Uterus (tissue), 4 donors: ENCODE data around the gene POC1B. TPM values are rescaled to one million over a fixed set of nuclear protein-coding genes. Genes with fewer than 3 reads are reported as not detected.

Experiments used
- DNase-seq, 2 donors: peaks; one replicate each; pipeline ENCODE4 v3.0.0-alpha.2; 2019 to 2020
- H3K27ac ChIP-seq, 2 donors: fragments of 200-600 bp; sonication (generic); 1 replicate in 1 of 2; 2 replicates in 1 of 2; pipeline ENCODE4 v1.5.1; 2016 to 2018
- H3K27me3 ChIP-seq, 2 donors: fragments of 200-600 bp; sonication (generic); one replicate each; pipeline ENCODE4 v1.5.1; 2018 to 2019; ENCODE audit warnings: control low read depth in 1 of 2
- H3K36me3 ChIP-seq, 2 donors: fragments of 200-600 bp; sonication (generic); one replicate each; pipeline ENCODE4 v1.5.1; 2019; ENCODE audit warnings: control low read depth in 1 of 2
- H3K4me1 ChIP-seq, 2 donors: fragments of 200-600 bp; sonication (generic); one replicate each; pipeline ENCODE4 v1.5.1; 2018 to 2019; ENCODE audit warnings: control low read depth in 1 of 2
- H3K4me3 ChIP-seq, 2 donors: fragments of 200-600 bp; sonication (generic); 1 replicate in 1 of 2; 2 replicates in 1 of 2; pipeline ENCODE4 v1.5.1; 2018 to 2019; ENCODE audit warnings: mild to moderate bottlenecking in 1 of 2
- H3K9me3 ChIP-seq, 2 donors: fragments of 200-600 bp; sonication (generic); one replicate each; pipeline ENCODE4 v1.5.1; 2019; ENCODE audit warnings: control low read depth in 1 of 2
- CTCF ChIP-seq, 4 experiments: fragments of 200-600 bp in 2 of 4; fragments of 450-650 bp in 2 of 4; sonication (generic) in 2 of 4; IDR thresholded peaks; one replicate each; pipeline ENCODE4 v1.5.1; 2016 to 2019; ENCODE audit warnings: antibody characterized with exemption in 4 of 4, mild to moderate bottlenecking in 2 of 4, moderate library complexity in 1 of 4
- POLR2A ChIP-seq, 2 donors: fragments of 450-650 bp; IDR thresholded peaks; one replicate each; pipeline ENCODE4 v1.6.1; 2016; ENCODE audit warnings: antibody characterized with exemption in 2 of 2, mild to moderate bottlenecking in 1 of 2, moderate library complexity in 1 of 2
- intact Hi-C: fragments of 100-400 bp; cut with DNase I; formaldehyde crosslinking; loops from one replicate; pipeline ENCODE4 v1.15.1; 2023; ENCODE audit warnings: low total_unique reads
- total RNA-seq, 4 donors: library from RNA; depleted of rRNA in 3 of 4; stranded (reverse); fragments of >200 nt in 3 of 4; gene quantifications; one replicate each; pipeline versions ENCODE4 v1.1.0 to v1.2.4, GENCODE V29; 2014 to 2023
- donor health status: DM: yes; HTN: yes; CAD: no.

POC1B gene
- total RNA-seq, 4 donors from 2014 or later = 9.7 to 36.8 (median 30.5) TPM

GRCh38 chr12:89559753-89560152, 33.9 kb upstream of the POC1B start:
- no peaks in the 10 kb centered on the region for H3K4me1 ChIP-seq
- TF ChIP-seq CTCF (IDR thresholded peaks at IDR 0.05) (no peak), POLR2A (IDR thresholded peaks at IDR 0.05) (no peak)
- H3K27ac ChIP-seq = no peak overlapping the region
- no peak for DNase-seq
- H3K9me3 ChIP-seq = no peaks in the 10 kb centered on the region
- intact Hi-C loops = no loop called here
- H3K27me3 ChIP-seq = no peaks in the 10 kb centered on the region
- H3K36me3 ChIP-seq = no peaks in the 10 kb centered on the region
- no peak overlapping the region for H3K4me3 ChIP-seq

GRCh38 chr12:89556976-89557375, 31.1 kb upstream of the POC1B start:
- Histone ChIP-seq H3K27me3 (no peaks in the 10 kb centered on the region), H3K36me3 (no peaks in the 10 kb centered on the region), H3K4me1 (no peaks in the 10 kb centered on the region), H3K27ac (no peak overlapping the region), H3K4me3 (no peak overlapping the region), H3K9me3 (no peaks in the 10 kb centered on the region)
- intact Hi-C loops = no loop called here
- TF ChIP-seq CTCF (IDR thresholded peaks at IDR 0.05) (no peak), POLR2A (IDR thresholded peaks at IDR 0.05) (no peak)
- DNase-seq = no peak

GRCh38 chr12:89552376-89552775, 26.5 kb upstream of the POC1B start:
- no peak for DNase-seq
- TF ChIP-seq CTCF (IDR thresholded peaks at IDR 0.05) = no peak
- TF ChIP-seq POLR2A (IDR thresholded peaks at IDR 0.05) = no peak
- H3K9me3 ChIP-seq = no peaks in the 10 kb centered on the region
- H3K4me1 ChIP-seq = no peaks in the 10 kb centered on the region
- intact Hi-C loops = no loop called here
- H3K36me3 ChIP-seq = no peaks in the 10 kb centered on the region
- no peak overlapping the region for H3K27ac ChIP-seq
- H3K27me3 ChIP-seq = no peaks in the 10 kb centered on the region
- no peak overlapping the region for H3K4me3 ChIP-seq

- Histone ChIP-seq H3K36me3 (no peaks in the 10 kb centered on the region), H3K4me3 (no peak overlapping the region), H3K27ac (no peak overlapping the region), H3K9me3 (no peaks in the 10 kb centered on the region), H3K27me3 (no peaks in the 10 kb centered on the region), H3K4me1 (no peaks in the 10 kb centered on the region)
- intact Hi-C loops = no loop called here
- DNase-seq = no peak
- TF ChIP-seq POLR2A (IDR thresholded peaks at IDR 0.05) = no peak
- no peak for TF ChIP-seq CTCF (IDR thresholded peaks at IDR 0.05)
Observed at GRCh38 chr12:89551747-89552146, 25.9 kb upstream of the POC1B start.

- H3K9me3 ChIP-seq = no peaks in the 10 kb centered on the region
- no peaks in the 10 kb centered on the region for H3K27me3 ChIP-seq
- no peak overlapping the region for H3K27ac ChIP-seq
- no peak overlapping the region for H3K4me3 ChIP-seq
- H3K36me3 ChIP-seq = no peaks in the 10 kb centered on the region
- no peaks in the 10 kb centered on the region for H3K4me1 ChIP-seq
- no peak for DNase-seq
- intact Hi-C loops = no loop called here
- TF ChIP-seq CTCF (IDR thresholded peaks at IDR 0.05) = no peak
- TF ChIP-seq POLR2A (IDR thresholded peaks at IDR 0.05) = no peak
Observed at GRCh38 chr12:89547101-89547500, 21.3 kb upstream of the POC1B start.
